ELR (cell line): Measurements from ENCODE around the gene HIF1A.
"Not testable (repeated sequence)": the region's sequence is repeated elsewhere in the genome, so short reads cannot be mapped to it uniquely, and the experiment has no call there.

Experiments used
- DNase-seq: peaks from one replicate; pipeline ENCODE4 v3.0.0-alpha.2; 2015; ENCODE audit warnings: low read depth

Gene HIF1A

DNA sequence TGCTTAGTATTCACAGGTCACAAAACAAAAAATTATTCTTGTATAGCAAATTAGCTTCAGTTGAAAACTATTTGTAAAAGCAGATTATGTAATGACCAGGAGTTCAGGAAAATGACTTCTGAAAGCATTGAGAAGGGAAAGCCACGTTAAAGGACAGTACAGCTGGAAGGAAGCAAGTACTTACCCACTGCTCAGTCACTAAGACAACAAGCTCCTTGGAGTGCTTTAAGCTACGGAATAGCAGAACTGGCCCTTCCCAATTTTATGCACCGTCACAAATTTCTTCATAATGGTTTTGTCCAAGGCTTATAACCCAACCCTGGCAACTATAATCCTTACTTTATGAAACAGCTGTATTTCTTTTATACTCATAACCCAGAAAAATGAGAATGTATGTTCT, 54.0 kb downstream of the HIF1A start:
- no peak for DNase-seq

DNA sequence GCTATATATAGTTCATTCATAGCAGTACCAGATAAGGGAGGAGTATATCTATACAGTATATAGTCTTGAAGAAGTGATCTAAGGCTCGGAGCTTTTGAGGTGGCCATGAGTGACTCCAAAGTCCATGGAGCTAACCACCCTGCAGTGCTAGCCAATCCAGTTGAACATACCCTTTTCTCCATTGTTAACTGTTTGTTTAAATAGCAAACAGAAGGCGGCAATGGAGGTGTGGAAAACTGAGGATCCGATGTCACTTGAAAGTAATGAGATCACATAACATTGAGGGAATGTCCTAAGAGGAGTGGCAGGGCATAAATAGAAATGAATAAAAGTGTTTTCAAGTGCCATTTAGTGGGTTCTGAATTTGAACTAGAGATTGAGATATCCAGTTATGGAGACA, 54.6 kb downstream of the HIF1A start:
- DNase-seq: no peak

DNA sequence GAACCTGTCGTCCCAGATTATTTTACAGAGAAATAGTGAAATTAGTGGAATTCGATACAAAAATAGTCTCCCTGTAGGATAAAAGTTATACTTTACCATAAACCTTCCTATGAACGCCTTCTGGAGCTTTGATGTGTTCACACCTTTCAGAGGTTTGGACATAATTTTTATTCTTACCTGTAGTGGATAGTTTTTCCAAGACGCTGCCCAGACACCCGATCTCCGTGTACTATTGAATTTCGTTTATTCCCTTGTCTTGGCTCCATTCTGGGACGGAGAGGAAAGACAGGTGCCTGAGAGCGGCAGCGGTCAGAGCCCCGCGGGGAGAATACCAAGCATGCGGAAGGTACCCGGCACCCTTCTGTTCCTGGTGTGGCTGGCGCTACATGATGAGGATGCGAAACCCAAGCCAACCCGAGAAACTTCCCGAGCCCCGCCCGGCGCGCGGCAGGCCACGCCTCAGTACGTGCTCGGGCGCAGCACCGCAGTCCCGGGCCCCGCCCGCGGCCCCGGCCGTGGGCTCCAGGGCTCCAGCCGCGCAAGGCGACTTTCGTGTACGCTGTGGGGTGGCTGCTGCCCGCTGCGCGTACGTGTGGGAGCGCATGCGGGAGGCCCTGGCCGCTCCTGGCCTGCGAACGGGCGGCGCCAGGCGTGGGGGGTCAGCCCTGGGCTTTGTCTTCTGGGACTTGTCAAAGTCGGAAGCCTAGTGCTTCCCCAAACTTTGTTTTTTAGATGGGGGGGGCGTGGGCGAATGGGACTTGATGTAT, 55.6 kb downstream of the HIF1A start:
- peak; percentile 55 for DNase-seq

DNA sequence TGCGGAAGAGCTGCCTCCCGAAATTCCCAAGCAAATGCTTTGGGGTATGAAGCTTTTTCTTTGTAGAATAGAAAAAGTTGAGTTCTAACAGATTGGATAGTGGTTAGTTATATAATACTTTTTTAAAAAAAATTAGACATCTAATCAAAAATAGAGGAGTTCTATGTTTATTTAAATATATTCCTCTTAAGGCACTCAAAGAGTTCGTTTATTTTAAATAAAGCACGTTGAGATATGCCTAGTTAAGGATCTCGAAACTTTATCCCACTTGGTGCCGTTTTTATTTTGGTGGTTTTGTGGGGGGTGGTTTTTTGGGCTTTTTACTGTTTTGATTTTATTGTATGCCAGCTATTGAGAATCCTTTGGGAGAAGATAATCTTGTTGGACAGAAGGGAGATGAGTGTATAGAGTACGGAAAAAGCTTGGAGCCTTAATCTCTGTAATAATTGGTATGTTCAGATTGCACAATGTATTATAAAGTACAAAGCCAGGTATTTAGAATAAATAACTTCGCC, 56.2 kb downstream of the HIF1A start:
- no peak for DNase-seq

DNA sequence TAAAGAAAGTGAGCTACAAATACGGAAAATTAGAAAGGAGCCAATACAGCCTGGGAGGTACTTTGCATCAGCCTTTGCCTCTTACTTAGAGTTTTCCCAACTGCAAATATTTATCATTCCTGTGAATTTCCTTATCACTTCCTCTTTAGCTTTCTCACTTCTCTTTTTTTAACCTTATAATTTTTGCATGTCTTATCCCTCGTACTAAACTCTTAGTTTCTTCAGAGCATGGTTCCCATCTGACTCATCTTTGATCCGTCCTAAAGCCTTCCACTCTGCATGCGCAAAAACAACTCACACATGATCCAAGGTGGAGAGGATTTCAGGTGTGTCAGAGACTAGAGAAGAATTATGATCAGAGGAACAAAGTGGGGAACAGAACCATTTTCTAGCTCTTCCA, 57.3 kb downstream of the HIF1A start:
- DNase-seq: peak; percentile 69

DNA sequence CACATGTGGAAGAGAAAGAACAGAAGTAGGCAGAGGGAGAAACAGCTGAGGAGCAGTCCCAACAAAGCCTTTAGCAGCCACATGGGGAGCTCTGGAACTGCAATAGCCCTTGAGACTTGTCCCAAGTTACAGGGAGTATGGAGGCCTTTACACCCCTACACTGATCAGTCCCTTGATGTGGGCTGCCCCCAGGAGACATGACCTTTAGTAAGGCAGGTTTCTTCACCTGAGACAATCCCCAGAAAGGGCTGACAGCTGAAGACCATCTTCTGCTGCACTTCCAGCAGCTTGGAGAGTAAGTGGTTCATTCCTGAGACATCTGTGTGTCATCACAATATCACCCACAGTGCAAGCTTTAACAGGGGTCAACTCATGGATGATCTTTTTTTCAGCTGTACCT, 58.3 kb downstream of the HIF1A start:
- peak; percentile 57 for DNase-seq

DNA sequence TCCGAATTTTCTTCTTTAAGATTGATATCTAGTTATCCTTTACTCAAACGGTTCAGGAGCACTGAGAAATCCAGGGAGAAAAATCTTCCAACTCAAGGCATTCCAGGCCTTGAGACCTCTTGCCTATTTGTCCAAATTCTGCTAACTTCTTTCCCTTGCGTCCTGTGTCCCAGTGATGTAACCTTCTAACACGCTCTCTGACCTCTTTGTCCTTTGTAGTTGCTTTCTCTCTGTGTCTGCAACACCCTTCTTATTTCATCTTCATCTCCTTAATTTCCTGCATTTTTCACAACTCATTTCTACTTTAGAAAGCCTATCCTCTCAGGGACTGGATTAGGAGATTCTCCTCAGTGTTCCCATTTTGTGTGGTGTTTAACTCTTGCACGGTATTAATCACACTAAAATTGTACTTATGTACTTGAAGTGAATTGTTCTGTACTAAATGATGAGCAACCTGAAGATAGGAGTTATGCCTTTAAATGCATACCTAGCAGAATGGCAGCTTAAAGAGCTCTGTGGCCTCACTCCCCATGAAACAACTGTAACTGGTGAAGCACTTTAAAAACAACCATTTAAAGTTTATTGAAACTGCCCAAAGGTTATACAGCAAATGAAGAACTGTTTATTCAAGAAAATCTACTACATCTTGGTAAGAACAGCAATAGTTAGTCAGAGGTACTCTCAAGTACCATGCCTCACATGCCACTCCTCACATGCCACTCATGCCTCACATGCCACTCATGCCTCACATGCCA, 59.5 kb downstream of the HIF1A start:
- peak; percentile 68 for DNase-seq

DNA sequence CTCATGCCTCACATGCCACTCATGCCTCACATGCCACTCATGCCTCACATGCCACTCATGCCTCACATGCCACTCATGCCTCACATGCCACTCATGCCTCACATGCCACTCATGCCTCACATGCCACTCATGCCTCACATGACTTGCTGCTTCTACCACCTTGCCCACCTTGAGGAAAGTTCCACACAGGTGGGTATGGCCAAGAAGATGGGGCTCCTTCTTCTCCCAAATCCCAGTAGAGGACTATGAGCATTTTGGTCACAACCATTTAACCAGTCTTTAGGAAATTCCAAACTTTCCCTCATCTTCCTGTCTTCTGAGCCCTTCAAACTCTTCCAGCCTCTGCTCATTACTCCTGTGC, 60.0 kb downstream of the HIF1A start:
- DNase-seq: not testable (repeated sequence)

DNA sequence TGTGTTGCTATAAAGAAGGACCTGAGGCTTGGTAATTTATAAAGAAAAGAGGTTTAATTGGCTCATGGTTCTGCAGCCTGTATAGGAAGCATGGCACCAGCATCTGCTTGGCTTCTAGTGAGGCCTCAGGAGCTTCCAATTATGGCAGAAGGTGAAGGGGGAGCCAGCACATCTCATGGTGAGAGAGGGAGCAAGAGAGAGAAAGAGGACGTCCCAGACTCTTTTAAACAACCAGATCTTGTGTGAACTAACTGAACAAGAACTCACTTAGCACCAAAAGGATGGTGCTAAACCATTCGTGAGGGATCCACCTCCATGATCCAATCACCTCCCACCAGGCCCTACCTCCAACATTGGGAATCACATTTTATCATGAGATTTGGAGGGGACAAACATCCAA, 60.8 kb downstream of the HIF1A start:
- no peak for DNase-seq

DNA sequence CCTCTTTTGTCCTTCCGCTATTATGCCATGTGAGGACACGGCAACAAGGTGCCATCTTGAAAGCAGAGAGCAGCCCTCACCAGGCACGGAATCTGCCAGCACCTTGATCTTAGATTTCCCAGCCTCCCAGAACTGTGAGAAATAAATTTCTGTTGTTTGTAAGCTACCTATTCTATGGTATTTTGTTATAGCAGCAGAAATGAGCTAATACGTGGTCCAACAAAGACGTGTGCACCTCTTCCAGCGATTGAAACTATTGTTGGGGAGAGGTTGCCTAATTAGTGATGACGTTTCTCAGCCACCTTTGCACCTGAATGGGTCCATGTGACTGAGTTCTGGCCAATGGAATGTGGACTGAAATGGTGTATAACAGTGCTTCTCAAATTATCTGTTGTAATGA, 64.6 kb downstream of the HIF1A start:
- no peak for DNase-seq

DNA sequence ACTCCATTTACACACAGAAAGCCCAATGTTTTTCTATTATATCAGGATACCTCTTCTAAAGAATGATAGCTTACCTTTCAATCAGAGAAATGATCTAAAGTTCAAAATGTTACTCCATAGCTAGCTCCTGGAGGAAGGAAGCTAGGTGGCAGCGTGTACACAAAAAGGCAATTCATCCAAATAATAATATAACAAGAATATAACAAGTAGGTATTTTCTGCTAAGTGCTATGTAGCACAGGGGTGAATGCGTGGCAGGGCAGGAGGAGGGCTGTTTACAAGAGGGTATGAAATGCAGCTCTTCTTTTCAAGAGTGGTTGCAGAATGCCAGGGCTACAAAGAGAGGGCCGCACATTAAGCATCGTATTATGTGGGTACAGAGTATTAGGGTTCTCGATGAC, 66.2 kb downstream of the HIF1A start:
- DNase-seq: no peak

DNA sequence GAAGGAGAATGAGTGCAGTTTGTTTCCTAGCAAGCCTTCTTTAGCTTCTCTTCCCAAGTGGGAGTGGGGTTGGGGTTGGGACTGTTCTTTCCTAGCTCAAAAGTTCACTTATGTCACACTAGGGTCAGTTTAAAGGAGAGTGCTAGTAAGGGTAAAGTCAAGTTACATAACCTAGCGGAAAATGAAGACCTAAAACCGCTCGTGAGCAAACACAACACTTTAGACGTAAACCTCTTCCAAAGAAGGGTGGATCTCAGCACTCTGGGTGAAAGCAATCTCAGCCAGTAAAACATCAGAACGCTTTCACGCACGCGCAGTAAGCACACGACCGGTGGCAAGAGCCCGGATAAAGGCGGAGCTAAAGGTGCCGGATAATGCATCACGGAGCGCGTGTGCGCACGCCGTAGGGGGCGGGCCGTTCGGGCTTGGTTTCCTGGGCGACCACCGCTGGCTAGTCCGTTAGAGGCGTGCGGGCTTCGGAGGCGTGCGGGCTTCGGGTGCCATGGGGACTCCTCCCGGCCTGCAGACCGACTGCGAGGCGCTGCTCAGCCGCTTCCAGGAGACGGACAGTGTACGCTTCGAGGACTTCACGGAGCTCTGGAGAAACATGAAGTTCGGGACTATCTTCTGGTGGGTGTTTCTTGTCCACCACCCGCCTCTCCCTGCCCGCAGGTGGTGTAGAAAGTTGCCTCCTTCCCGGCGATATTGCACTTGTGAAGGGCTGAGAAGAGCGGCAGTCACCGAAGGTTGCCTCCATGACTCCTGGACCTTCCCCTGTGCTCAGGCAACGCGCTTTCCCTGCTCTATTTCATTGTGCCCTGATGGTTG, 66.9 kb downstream of the HIF1A start, which contains the start of gene SNAPC1:
Gene SNAPC1 (plus strand): TSS at position 462 of the 828 bp plus-strand sequence. CDS start 41 bp downstream, at position 503.
- DNase-seq: peak; percentile 99

DNA sequence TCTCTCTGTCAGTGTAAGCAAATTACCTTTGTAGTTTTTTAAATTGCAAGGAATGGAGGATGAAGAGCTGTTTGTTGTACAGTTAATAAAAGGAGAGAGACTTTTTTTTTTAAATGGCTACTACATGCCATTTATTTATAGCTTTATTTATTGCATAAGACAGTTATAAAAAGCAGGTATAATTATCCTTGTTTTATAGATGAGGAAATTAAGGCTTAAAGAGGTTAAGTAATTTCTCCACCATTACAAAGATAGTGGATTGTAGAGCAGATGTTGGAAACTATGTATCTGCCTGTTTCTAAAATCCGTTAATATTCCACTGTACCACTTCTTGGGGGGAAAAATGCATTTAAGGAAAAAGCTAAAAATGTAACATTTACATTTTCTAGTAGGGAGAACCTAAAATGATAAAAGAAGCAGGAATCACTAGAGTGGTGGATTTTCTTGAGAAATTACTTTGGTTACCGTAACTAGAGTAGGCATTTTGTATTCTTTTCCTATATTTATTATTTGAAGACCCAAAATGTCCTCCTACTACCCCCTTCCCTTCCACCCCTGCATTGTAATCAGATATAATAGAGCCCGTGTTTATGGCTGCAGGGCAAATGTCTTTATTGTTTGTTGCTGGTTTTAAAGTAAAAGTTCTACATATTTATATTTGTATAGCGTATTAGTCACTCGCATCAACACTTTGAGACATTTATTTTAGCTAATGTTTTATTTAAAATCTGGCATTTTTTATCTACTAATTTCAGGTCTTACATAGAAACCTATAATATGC, 69.2 kb downstream of the HIF1A start:
- no peak for DNase-seq

DNA sequence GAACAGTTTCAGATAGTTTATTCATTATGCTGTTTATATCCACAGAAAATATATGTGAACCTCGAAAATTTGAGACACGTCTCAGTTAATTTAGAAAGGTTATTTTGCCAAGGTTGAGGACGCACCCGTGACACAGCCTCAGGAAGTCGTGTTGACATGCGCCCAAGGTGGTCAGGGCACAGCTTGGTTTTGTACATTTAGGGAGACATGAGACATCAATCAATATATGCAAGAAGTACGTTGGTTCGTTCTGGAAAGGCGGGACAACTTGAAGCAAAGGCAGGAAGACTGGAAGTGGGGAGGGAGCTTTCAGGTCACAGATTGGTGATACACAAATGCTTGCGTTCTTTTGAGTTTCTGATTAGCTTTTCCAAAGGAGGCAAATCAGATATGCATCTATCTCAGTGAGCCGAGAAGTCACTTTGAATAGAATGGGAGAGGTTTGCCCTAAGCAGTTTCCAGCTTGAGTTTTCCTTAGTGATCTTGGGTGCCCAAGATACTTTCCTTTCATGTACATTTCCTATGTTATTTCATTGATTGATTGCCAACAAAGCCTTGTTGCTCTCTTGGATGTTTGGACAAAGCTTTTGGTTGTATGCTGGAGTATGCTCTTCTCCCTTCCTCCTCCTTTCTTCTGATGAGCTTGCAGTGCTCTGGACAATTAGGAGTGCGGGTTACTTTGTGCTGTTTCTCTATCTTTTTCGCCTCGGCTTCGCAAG, 70.1 kb downstream of the HIF1A start:
- DNase-seq: no peak

DNA sequence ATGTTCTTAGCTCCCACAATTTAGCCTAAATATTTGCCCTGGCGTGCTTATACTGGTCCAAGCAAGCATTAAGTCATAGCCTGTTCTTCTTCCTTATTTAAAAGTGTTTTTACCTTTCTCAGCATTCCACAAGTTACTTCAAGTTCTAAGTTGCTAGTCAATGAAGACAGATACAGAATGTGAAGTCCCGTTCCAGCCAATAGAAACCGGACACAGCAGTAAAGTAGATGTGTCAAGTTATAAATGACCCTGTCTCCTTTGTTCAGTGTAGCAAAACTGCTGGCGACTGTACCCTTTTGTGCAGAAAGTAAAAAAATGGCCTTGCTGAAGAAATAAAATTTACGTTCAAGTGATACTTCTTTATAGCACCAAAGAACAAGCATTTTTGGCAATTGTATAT, 70.8 kb downstream of the HIF1A start:
- DNase-seq: no peak

DNA sequence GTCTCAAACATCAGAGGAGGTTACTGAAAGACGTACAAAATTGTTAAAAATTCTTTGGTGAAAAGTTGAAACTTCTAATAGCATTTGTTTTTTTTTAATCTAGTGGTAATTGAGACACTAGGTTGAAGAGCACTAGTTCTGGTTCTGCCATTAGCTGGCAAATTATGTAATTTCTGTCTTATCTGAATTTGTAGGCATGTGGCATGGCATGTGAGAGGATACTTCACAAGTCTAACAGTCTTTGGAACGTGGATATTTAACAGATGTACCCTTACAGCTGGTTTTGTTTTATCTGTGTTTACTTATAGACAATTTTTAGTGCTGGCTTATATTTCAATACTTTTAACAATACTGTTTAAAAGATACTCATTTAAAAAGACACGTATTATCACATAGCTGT, 72.9 kb downstream of the HIF1A start:
- no peak for DNase-seq

DNA sequence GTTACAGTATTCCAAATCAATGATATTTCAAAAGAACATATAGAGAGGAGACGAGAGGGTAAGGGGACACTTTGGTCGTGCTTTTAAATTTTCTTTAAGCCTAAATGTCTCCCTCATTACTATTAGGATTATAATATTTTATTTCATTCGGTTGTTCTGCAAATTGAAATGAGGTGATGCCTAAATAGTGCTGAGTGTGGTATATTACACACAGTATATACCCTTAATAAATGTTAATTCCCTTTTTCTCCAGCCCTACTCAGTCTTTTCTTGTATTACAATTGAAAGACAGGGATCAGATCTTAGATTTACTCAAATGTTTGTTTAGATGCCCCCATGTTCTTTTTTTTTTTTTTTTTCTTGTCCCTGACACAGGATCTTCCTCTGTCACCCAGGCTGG, 74.6 kb downstream of the HIF1A start:
- no peak for DNase-seq

DNA sequence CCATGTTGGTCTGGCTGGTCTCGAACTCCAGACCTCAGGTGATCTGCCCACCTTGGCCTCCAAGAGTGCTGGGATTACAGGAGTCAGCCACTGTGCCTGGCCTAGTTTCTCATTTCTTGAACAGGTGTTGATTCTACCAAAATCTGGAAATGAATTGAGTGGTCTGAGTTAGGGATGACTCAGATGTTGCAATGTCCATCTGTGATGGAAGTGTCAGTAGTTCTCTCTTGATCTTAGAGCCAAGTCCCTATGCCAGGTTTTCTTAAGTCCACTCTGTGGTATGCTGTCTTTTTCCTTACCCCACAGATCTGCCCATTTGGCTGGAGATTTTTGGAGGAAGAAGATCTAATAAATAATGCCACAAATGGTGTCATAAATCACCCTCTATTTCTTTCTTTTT, 79.5 kb downstream of the HIF1A start:
- no peak for DNase-seq

DNA sequence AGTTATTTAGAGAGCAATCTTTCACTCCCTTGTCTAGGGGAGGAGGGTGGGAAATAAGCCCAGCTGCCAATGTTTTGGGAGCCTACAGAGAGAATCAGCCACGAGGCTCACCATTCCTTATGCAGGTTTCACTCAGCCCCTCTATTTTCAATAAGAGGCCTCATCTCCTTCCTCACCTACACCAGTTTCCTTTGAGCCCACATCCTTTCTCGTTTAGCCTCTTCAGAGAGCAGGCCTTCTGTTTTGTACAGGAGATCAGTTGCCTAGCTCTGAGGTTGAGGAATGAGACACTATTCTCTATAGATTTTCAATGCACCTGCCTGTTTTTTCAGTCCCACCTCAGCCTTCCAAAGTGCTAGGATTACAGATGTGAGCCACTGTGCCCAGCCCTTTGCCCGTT, 84.8 kb downstream of the HIF1A start:
- no peak for DNase-seq

DNA sequence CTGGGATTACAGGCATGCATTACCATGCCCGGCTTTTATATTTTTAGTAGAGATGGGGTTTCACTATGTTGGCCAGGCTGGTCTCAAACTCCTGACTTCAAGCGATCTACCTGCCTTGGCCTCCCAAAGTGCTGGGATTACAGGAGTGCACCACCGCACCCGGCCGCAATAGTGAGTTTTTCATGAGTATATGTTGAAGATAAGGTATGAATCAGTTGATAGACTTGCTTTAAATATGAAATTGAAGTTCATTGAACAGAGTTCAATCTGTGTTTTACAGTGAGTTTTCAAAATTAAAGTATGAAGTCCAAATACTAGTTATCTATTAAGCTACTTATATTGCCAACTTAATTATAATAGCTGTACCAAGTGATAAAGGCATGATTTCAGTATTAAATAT, 102.0 kb downstream of the HIF1A start:
- no peak for DNase-seq
